ENCODE measurements around the gene TRIM2.

GRCh38 chr4:153222707-153223426 is 18.6 kb downstream of the TRIM2 start:
- TF ChIP-seq CTCF (IDR thresholded peaks at IDR 0.05) (no peak), POLR2A (IDR thresholded peaks at IDR 0.05) (no peak), POLR2AphosphoS5 (IDR thresholded peaks at IDR 0.05) (no peak)

Data from prostate gland (tissue), 2 donors.